Effector CD8-positive, alpha-beta T cell (primary cell): ENCODE measurements around the gene RAI14.

ENCODE experiments used
- DNase-seq: peaks from one replicate; lab custom pipeline; 2025; lab: John Stamatoyannopoulos, UW
- total RNA-seq, 4 experiments: gene quantifications; one replicate each; lab custom pipeline; 2026; lab: John Stamatoyannopoulos, UW

The RAI14 gene
- total RNA-seq: 0.68 to 1.6 (median 0.87) reads per million in 4 experiments

DNA sequence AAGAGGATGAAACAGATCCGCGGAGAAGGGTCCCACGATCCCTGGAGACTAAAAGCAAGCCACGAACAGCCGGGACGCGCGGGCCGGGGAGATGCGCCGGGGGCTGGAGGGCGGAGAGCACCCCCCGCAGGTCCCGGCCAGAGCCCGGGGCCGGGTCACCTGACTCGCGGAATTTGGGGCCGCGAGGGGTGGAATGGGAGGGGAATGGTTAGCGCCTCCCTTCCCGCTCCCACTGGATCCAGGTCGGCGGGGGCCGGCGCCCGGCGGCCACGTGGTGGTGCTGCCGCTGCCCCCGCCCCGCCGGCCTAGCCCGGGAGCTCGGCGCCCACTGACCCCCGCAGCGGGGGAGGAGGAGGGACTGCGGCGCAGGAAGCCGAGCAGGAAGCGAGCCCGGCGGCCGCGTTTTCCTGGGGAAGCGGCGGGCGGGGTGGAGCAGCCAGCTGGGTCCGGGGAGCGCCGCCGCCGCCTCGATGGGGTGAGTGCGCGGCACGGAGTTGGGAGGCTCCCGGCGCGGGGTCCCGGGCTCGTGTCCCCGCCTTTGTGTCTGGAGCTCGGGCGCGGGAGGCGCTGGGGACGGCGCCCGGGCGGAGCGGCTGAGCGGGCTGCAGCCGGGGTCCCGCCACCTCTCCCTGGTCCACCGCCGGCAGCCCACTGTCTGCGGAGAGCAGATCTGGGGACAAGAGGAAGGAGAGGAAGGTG lies at the start of gene RAI14:
RAI14 (plus strand) TSS at position 328 of the 699 bp plus-strand sequence. CDS start 30,592 bp downstream, outside the sequence.
- no peak for DNase-seq

DNA sequence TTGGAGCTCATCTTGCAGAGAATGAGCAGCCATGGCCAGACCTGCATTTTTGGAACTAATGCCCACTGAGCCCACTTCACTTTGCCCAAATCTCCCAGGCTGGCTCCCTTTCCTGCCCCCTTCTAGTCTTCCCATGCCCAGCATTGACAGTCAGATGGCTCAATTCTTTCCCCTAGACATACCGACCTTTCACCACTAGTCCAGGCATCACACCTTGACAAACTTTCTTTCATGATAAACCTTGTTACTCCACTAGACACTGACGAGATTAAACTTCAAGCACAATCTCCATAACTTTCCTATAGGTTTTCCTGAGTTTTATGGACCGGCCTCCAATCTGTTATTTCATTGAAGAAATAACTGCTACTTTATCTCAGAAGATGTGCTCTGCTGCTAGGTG lies 47.8 kb upstream of the RAI14 start:
- DNase-seq: no peak

DNA sequence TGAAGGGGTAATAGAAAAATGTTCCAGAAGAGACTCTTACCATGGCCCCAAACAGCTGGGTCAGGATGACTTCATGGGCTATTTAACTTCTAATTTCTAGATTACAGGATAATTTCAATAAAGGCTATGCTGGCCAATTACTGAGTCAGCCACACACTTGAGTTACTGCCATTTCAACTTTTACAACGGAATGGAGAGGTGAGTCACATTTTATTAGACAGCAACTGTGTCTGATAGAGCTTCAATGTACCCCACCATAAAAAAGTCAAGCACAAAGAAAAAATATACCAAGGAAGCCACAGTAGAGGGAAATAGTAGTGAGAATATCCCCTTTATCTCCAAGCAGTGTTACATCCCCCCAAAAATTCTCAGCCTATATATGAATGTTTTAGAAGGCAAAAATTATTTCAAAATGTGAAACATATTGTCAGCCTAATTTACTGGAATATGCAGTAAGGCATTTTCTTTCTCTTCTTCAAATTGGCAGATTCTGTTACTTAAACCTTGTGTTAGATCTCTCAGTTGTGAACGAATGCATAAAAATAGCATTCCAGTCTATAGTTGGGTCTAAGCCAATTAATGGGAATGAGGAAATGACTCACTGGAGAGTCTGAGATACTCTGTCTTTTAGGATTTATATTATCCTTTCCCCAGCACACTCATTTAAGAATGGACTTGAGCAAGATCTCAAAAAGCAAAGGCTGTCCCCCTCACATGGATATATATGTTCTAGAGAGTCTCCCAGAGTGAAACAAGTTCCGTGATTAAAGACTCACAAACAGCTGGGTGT lies 47.1 kb upstream of the RAI14 start:
- DNase-seq: no peak

DNA sequence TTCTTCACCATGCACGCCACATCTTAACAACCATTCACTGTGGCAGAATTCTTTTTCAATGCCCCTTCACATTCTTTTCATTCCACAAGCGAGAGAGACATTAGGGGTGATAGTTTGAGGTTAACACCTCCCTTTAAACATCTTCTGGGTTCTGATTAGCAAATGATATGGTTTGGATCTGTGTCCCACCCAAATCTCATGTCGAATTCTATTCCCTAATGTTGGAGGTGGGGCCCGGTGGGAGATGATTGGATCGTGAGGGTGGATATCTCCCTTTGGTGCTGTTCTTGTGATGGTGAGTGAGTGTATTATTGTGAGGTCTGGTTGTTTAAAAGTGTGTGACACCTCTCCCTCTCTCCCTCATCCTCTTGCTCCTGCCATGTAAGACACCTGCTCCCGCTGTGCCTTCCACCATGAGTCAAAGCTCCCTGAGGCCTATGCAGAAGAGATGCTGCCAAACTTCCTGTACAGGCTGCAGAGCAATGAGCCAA lies 46.1 kb upstream of the RAI14 start:
- DNase-seq: no peak

DNA sequence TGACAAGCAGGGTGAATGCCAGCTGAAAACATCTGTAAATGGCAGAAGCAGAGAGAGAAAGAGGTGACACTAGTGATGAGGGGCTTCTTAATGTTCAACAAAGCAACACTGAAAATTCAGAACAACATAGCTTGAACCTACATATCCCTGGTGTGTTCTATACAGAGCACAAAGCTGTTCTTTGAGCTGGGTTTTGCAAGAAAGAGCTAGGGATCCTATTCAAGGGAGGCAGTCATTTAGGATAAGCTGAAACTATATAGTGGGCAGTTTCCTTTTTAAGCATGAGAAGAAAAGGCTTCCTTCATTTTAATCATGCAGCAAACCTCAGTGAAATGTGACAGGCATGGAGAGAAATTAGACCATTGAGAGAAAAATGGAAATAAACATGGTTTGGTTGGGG lies 45.6 kb upstream of the RAI14 start:
- no peak for DNase-seq

DNA sequence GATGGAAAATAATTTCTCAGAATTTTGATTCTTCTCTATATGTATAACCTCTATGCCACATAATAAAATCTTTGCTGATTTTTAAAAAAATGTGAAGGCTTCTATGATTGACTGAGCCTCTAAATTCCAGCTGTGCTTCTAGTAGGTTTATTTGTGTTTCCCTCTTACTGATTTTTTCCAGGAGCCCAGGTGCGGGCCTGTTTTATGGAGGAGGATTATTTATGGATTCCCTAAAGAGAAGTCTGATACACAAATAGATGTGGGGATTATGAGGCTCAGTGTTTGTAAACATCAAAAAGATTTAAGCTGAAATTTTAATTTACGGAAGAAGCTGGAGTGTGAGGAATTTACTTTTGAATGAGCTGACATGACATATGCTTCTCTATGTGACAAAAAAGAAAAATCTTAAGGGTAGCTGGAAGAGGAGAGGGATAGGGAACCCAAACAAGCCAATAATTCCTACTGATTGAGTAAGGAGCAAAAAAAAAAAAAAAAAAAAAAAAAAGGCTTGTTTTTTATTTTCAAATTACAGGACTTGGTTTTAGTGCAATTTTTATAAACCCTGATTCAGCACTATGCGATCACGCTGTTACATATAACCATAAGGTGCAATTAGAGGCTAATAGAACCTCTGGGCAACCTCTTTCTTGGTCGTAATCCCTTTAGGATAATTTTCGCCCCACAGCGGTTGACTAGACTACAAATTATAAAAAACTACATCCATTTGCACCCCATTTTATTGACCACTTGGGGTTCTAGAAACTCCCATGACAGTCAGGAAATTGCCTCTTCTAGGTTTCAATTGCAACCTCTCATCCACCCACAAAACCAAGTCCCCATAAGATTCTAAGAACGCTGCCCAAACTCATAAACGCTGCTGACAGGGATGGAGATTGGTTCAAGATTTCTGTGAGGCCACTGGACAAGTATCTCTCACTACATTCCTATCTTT lies 44.4 kb upstream of the RAI14 start:
- DNase-seq: no peak

DNA sequence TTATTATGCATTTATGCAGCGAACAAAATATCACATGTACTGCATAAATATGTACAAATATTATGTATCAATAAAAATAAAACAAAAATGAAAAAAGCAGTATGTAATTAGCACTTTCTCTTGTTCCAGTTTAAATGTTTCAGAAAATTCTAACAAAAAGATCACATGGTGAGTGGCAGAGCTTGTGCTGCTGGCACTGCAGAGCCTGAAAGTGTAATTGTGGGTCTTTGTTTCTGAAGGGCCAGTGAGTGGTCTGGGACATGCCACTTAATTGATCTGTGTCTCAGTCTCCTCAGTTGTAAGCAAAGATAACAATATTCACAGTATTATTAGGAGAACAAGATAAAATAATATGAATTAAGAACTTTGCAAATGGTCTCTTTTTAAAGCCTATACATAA lies 39.5 kb upstream of the RAI14 start:
- no peak for DNase-seq

DNA sequence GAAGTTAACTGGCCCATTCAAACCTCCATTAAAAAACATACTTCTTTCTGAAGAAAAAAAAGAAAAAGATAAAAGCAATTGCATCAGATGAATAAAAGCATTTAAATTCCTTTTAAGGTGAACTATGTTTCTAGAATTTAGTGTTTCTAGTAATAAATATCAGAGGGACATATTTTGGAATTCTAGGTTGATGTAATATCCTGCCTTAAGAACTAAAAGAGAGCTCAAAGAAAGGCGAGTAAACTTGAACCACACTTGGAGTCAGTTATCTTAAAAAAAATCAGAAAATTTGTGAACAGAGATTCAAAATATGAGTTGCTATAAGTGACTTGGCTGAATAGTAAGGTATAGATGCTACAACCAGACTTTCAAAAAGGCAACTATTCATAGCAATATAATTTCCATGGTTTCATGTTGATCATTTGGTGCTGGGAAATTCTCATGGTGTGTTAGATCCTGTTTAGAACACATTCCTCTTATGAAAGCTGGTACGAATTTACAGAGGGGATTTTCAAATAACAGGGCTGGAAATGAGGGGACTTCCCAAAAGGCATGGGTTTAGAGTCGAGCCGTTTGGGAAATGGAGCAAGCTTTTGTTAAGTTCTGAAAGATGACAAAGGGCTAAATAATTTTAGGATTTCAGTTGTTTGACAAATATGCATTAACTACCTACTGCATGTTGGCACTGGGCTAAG lies 37.6 kb upstream of the RAI14 start:
- DNase-seq: no peak

DNA sequence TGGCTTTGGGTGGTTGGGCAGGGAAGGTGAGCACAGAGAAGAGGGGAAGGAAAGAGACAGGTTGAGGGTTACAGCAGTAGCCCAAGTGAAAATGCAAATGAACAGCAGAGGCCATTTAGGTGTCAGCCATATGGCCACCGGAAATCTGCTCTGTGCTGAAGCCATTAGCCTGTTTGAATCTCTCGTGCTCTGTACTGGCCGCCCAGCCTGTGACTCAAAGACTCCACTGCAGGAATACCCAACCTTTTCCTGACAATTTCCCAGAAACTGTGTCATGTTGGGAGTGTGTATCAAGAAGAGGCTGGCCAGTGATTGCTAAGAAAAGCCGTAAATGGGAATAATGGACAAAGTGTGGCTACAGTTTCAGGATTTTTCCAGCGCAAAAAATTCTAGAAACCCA lies 35.9 kb upstream of the RAI14 start:
- DNase-seq: no peak

DNA sequence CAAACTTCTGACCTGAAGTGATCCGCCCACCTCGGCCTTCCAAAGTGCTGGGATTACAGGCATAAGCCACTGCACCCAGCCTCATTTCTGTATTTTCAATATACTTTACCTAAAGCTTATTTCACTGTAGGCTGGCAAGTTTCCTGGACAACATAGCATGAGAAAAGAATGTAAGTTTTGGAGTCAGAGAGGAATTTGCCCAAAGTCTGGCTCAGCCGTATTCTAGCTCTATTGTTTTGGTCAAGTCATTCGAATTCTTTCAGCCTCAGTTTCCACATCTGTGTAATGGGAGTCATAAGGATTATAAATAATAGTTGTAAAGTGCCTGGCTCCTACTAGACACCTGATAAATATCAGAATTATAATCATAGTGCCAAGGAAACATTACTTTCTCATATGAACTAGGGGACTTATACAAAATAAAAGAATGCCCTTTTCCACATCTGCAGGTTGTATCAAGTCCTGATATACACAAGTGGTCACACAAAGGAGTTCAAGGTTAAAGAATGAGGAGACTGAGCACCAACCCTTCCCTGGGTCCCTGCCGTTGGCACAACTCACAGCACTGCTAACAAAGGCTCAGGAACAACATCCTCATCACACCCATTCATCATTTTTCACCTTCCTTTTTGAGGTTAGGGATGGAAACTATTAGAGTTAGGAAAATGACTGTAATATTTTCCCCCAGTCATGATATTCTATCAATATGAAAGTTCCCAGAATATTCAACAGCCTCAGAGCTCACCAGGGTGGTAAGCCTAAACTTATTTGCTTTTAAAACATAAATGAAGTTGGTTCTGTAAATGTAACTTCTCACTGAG lies 34.6 kb upstream of the RAI14 start:
- no peak for DNase-seq

DNA sequence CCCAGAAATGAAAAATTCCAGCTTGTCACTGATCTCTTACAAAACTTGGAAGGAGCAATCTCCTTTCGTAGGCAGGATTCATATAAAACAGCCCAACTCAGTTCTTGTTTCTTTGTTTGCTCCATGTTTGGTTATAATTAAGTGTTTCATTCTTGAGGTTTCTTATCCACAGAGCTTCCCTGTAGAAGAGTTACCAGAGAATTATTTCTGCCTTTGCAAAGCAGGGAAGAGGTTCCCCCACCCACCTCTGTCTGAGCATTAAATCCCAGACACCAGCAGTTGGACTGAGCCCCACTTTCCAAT lies 34.1 kb upstream of the RAI14 start:
- no peak for DNase-seq

DNA sequence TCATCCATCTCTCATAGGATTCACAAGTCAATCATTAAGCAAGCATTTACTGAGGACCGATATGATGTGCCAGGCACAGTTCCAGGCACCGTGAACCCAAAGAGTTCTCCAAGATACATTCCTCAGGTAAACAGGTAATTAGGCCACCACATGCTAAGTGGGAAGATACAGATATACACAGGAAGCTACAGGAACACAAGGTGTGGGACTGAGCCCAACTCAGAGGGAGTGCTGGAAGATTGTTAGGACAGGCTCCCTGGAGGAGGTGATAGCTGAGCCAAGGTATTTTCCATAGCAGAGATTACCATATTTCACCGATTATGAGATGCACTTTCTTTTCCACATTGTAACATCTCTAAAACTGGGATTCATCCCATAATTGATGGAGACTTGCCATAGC lies 31.4 kb upstream of the RAI14 start:
- no peak for DNase-seq

DNA sequence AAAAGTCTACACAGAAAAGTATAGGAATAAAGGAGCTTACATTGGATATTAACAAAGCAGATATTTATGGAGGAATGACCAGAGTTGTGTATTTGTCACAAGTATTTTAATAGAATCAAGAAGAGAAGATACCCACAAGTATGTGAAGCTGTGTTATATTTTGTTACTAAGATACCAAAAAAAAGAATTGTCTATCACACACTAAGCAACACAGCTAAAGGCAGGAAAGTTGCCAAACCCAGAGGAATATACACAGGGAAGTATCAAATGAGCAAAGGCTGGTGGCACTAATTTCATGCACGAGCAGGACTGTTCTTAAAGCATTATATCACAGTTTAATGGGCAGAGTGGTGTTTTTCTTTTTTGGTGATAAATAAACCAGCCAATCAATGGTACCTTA lies 30.9 kb upstream of the RAI14 start:
- DNase-seq: no peak

DNA sequence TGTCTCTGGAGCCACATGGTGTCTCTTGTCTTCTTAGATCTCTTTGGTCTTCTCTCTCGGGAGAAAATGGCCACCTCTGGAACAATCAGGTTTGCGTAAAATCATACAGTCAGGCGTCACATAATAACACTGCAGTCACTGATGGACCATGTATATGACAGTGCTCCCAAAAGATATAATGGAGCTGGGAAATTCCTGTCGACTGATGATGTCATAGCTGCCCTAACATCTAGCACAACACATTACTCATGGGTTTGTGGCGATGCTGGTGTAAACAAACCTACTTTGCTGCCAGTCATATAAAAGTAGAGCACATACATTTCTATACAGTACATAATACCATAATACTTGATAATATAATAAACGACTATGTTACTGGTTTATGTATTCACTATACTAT lies 30.1 kb upstream of the RAI14 start:
- DNase-seq: no peak

DNA sequence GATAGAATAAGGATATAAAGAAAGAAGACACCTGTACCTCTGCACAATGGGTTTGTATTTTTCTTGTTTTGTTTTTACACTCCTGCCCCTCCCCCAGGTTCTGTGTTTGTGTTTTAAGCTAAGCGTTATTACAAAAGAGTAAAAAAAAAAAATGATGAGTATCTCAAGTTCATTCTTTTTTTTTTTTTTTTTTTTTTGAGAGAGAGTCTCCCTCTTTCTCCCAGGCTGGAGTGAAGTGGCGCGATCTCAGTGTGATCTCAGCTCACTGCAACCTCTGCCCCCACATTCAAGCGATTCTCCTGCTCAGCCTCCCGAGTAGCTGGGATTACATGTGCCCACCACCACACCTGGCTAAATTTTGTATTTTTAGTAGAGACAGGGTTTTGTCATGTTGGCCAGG lies 29.4 kb upstream of the RAI14 start:
- no peak for DNase-seq

DNA sequence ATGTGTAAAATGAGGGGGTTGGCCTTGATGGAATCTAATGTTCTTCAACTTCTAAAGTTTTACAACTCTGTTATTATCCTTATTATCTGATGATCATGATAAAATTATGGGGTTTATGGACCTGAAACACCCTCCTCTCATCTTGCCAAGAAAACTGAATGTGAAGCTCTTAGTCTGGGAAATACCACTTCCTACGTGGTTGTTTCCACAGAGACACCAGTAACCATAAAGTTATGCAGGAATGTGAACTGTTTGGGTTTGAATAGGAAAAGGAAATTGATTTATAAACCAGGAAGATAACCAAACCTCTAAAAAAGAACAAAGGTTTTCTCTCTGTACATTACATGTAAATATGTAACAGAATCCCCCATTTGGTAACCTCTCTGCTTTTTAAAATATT lies 28.3 kb upstream of the RAI14 start:
- DNase-seq: no peak

DNA sequence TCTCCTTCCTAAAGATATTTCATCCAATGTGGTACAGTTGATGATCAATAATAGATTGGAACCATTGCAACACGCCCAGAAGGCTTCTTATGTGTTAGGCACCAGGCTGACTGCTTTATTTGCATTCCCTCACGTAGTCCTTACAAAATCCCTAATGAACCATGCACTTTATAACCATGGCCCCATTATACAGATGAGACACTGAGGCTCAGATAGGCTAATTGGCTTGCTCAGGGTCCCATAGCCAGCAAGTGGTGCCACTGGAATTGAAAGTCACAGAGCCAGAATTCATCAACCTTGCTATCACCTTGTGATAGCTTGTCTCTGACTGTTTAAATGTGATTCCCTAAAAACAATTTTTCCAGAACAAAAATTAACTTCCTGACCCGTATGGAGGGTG lies 27.8 kb upstream of the RAI14 start:
- no peak for DNase-seq

DNA sequence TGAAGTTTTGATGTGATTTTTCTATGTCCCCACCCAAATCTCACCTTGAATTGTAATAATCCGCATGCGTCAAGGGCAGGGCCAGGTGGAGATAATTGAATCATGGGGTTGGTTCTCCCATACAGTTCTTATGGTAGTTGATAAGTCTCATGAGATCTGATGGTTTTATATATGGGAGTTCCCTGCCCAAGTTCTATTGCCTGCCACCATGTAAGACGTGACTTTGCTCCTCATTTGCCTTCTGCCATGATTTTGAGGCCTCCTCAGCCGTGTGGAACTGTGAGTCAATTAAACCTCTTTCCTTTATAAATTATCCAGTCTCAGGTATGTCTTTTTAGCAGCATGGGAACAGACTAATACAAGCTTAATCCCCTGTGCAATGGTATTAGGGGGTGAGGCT lies 25.5 kb upstream of the RAI14 start:
- DNase-seq: no peak

DNA sequence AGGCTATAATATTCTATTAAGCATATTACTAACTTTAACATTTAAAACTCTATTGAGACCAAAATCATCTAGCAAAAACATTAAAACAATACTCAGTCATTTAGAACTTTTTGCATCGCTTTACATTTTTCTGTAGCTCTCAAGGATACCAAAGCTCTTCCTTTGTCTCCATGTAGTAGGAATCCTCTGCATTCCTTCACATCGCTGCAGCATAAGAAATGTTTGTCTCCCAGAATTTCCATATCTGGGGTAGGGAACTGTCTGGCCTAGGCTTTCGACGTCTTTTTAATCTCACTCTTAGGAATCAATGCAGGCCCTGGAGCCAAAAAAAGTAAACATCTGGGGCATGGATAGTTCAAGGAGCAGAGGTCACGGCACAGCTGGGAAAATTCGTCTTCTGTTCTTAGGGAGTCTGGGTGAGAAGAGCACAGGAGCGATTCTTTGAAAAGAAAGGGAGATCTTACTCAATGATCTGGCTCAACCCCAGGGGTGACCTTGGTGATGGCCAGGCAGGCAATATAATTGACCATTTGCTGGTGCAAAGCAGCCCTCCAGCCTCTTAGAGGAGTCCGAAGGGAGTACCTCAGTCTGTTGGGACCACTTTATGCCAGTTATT lies 23.2 kb upstream of the RAI14 start:
- no peak for DNase-seq

DNA sequence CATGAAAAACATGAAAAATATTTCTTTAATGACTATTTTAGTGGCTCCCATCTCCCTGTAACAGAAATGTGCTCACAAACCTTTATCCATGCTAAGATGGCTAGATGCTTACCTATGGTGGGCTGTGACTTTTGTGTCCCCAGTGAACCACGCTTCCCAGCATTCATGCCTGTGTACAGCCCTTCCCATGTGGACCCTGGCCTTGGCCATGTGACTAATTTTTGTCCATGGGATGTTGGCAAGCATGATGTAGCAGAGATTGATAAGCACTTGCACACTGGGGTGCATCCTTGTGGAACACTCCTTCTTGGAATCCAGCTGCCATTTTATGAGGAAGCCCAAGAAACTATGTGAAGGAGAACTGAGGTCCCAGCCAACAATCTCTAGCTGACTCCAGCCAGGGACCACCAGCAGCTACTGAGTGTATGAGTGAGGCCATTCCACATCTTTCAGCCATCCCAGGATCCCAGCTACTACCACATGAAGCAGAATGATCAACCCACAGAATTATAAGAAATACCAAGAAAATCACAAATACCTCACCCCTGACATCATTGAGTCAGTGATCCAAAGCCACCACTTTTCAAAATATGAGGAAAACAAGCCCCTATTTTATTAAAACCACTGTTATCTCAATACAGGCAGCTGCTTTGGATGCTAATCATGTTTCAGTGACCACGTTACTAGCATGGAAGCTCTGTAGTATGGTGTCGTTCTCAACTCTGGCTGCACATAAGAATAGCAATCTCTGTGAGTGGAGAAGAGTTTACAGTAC lies 16.1 kb upstream of the RAI14 start:
- no peak for DNase-seq
